Stimulated activated CD8-positive, alpha-beta memory T cell treated with anti-CD3 and anti-CD28 coated beads, Interleukin-4, amount 100 ng/mL, for 4 hours (primary cell): Measurements from ENCODE around the gene NCCRP1.

ENCODE experiments used
- DNase-seq, 2 donors: peaks; one replicate each; pipeline ENCODE4 v3.0.0-alpha.2; 2020; ENCODE audit warnings: low read depth in 2 of 2, low spot score in 1 of 2

The NCCRP1 gene, protein sequence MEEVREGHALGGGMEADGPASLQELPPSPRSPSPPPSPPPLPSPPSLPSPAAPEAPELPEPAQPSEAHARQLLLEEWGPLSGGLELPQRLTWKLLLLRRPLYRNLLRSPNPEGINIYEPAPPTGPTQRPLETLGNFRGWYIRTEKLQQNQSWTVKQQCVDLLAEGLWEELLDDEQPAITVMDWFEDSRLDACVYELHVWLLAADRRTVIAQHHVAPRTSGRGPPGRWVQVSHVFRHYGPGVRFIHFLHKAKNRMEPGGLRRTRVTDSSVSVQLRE

GRCh38 chr19:39196860-39197562 is at the start of gene NCCRP1:
NCCRP1 (plus strand) TSS chr19:39196964; CDS start chr19:39196983, 19 bp downstream.
- no peak for DNase-seq

- DNase-seq, result no peak
Observed at GRCh38 chr19:39147480-39147879, 49.3 kb upstream of the NCCRP1 start.

- DNase-seq, result no peak
Observed at GRCh38 chr19:39148939-39149529, 47.7 kb upstream of the NCCRP1 start.

- DNase-seq, result no peak
Observed at GRCh38 chr19:39150235-39150634, 46.5 kb upstream of the NCCRP1 start.

DNA sequence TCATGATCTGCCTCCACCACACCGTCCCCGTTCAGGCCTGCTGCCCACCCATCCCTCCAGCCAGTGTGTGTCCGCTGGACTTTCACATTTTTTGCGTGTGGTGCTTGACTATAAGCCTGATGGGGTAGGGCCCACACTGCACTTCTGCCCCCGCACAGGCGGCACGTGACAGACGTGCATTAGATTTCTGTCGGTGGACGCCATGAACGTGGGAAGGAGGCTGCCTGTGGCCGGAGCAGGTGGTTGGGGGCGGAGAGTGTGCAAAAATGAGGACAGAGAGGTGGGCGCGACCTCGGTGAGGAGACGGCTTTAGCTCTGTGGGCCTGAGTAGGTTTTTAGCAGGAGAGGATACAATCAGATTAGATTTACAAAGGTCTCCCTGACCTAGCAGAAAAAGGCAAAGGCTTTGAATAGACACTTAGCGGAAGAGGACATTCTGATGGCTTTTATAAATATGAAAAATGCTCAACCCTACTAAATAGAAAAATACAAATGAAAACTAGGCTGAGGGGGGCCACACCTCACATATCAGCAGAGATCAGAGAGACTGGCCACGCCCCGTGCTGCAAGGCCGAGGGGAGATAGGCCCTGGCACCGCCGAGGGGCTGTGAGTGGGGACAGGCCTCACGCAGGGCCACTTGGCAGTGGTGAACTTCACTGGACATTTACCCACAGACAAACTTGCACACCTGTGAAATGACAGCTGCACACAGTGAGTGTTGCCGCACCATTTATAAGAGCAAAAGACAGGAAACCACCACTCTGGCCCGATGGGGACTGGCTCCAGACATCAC is 45.8 kb upstream of the NCCRP1 start:
- no peak for DNase-seq

DNA sequence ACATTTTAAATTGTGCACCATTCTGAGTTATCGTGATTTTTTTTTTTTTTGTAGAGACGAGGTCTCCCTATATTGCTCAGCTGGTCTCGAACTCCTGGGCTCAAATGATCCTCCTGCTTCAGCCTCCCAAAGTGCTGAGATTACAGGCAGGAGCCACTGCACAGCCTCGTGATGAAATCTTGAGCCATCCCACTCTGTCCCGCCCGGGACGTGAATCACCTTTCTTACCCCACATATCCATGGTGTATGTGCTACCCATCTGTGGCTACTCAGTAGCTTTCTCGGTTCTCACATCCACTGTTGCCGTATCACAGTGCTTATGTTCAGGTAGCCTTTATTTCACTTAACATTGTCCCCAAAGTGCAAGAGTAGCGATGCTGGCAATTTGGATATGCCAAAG is 44.7 kb upstream of the NCCRP1 start:
- no peak for DNase-seq

GRCh38 chr19:39154100-39154628 is 42.6 kb upstream of the NCCRP1 start:
- DNase-seq, result no peak

- DNase-seq, result no peak
Observed at GRCh38 chr19:39154629-39155100, 42.1 kb upstream of the NCCRP1 start.

DNA sequence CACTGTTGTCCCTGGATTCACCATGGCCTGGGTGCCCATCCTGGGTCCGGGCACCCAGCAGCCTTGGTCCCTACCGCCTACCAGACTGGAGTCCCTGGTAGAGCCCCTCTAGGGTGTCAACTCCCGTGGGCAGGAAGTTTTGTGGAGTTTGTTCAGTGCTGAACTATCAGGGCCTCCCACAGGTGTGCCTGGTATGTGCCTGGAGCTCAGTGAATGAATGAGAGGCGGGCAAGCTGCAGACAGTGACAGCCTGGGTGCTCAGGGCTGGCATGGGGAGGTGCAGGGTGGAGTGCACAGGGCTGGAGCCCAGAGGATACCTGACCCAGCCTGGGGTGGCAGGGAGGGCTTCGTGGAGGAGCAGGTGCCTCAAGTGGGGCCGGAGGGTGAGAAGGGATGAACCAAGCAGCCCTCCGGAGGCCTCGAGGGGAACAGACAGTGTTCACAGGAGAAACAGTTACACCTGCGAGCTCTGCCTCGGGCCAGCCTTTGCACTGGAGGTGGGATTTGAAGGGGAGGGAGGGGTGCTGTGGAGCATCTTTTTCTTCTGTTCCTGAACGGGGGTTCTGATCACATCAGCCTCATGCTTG is 41.6 kb upstream of the NCCRP1 start:
- DNase-seq, result no peak

- DNase-seq, result no peak
Observed at GRCh38 chr19:39155741-39156140, 41.0 kb upstream of the NCCRP1 start.

DNA sequence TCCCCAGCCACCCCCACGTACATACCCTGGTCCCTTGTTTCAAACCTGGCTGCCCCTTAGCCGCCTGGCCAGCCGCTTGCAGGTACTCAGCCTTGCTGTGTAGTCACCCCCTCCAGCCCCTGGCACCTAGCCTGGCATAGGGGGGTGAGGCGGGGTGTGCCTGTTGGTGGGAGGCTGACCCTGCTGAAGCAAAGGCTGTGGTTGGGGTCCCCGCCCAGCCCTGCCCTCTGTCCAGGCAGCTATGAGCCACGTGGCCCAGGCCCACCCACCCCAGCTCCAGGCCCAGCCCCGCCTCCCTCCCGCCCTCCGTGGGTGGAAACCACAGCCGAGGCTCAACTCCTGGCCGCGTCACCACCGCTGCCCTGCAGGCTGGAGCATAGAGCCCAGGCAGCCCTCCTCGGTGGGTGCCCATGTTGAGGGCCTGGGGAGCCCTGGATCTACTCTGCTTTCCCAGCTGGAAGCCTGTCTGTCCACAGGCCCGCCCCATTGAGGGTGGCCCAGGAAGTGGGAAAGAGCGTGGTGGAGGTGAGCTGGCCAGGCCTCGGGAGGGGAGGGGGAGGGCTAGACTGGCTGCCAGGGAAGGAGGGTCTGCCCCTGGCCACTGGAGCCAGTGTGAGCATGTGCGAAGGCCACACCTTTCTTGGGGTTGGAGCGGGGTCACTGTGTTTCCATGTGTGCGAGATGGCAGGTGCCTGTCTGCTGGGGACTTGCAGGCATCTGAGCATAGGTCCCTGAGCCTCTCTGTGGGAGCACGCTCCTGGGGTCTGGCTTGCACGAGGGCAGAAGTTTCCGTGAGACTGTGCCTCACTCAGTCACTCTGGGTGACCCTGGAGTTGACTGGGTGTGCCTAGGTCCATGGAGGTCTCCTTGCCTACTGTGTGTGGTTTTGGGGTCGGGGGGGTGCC is 40.2 kb upstream of the NCCRP1 start:
- DNase-seq, result no peak

DNA sequence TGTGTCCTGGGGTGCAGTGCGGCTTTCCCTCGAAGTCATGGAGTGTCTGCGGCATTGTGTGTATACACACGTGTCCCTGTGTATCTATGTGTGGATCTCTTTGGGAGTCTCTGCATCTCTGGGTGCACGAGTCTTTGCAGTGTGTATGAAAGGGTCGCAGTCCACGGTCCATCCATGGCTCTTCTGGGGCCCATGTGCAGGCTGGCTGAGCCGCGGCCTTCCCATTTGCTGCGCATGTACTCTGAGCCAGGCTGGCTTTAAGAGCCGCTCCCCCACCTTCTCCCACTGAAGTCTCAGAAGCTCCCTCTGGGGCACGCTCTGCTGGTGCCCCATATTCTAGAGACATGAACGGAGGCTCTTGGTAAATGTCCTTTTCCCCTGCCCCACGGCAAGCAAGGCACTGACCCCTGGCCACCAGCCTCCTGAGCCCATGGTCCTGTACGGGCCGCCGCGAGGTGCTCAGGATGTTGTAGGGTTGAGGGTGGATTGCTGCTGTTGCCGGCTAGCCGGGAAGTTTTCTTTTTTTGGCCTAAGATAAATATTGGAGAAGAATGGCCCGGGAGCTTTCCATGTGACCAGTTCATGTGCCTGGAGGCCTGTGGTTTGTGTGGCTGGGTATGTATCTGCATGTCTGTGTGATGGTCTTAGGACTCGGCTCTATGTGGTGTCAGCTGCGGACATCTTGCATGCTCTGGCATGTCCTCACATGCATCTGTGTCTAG is 39.3 kb upstream of the NCCRP1 start:
- DNase-seq, result no peak

DNA sequence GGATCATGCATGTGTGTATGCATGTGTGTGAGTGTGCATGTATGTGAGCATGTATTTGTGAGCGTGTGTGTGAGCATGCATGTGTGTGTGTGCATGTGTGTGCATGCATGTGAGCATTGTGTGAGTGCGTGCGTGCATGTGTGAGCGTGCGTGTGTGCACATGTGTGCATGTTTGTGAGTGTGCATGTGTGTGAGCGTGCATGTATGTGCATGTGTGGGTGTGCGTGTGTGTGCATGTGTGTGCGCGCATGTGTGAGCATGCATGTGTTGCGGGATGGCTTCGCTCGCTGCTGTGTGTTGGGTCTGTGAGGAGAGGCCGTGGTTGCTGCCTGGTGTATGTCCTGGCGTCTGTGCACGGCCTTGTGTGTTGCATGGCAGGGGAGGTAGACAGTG is 38.8 kb upstream of the NCCRP1 start:
- no peak for DNase-seq

DNA sequence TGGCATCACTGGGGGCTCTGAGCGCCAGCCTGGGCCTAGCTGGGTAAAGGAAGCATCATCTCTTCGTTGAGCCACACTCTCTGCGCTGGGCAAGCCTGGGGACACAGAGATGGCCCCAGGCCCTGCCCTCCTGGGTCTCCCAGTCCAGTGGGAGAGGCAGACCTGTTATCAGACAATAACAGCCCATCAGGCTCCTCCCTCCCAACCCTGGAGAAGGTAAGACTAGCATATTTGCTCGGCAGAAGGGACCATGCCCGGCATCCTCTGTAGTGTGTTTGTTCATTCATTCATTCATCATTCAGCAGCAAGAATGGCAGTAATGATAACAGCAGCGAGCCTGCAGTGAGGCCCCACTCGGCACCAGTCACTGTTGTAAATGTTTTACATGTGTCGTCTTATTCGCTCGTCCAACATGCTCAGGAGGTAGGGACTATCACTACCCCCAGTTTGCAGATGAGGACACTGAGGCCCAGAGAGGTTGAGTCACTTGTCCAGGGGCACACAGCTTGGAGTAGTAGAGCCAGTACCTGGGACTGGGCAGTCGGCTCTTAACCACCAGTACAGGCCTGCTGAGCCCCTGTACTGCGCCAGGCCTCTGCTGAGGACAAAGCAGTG is 38.0 kb upstream of the NCCRP1 start:
- no peak for DNase-seq

DNA sequence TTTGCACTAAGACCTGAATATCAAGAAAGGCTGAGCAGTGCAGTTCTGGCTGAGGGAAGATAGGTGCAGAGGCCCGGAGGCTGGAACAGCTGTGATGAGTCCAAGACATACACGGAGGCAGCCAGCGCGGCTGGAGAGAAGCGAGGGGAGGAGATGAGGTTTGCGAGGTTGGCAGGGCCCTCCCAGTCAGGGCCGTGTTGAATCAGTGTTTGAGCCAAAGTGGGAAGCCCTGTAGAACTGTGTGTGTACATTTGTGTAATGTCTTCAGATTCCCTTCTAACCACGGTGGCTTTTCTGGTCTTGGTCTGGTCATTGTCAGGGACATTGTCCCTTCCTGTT is 36.3 kb upstream of the NCCRP1 start:
- DNase-seq, result no peak

DNA sequence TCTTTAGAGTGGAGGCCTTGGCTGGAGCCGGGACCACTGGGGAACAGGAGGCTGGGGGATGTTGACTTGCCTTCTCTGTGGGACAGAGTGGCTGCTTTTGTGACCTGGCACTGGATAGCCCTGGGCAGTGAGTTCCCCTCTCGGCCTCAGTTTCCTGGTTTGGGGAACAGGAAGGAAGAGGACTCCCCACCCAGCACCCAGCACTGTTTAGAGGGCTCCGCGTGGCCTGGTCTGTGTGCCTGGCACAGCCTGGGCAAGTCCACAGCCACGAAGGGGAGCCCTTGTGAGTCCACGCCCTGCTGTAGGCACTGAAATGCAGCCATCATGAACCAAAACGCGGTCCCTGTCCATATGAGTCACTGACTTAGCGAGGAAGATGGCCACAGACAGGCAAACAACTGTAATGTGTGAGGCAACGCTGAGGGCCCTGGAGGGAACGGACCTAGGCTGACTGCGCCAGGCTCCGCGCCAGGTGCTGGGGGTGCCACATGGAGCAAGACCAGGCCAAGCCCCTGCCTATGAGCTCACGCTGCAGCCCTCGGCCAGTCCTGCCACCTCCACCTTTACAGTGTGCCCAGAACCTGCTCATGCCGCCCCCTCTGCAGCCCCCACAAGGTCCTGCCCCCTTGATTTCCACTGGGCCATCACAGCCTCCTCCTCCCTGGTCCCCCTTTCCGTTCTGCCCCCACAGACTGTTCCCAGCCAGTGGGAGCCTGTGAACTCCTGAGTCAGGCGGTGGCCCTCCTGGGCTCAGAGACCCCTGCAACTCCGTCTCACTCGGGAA is 35.7 kb upstream of the NCCRP1 start:
- DNase-seq, result no peak

DNA sequence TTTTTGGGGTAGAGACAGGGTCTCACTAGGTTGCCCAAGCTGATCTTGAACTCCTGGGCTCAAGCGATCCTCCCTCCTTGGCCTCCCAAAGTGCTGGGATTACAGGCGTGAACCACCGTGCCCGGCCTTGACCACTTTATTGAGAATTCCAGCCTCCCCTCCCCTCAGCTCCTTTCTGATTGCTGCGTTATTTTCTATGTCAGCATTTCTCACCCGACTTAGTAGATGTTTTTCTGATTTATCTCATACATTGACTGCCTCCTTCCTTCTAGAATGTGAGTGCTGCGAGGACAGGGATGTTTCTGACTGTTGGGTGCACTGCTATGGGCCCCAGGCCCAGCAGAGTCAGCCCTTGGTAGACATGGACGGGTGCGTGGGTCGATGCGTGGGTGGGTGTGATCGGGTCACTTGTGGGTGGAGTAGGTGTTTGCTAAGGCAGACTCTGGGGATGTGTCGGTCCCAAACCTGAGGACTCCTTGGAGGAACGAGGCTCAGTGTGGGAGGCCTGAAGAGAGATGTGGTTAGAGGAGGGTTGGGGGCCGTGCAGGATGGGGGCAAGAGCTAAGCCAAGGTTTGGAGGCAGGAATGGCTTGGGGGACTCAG is 34.2 kb upstream of the NCCRP1 start:
- DNase-seq, result no peak

DNA sequence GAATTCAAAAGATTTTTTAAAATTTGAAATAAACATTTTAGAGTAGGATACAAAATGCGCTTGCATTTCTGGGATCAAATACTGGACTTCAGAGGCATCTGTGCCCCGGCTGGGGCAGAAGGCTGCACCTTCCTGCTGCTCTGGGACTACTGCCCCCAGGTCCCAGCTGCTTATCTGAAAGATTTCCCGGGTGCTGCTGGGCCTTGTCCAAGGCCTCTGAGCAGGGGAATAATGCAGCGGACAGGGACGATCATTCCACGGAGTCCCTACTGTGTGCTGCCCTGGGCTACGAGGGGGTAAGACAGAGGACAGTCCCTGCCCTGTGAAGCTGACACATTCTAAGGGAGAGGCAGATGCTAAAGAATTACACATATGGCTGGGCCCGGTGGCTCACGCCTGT is 33.1 kb upstream of the NCCRP1 start:
- DNase-seq, result no peak
